Keratinocyte (primary cell): ENCODE results near the gene EIF3F. TPM values are rescaled to one million over a fixed set of nuclear protein-coding genes. Genes with fewer than 3 reads are reported as not detected.

Experiments
- DNase-seq: peaks from one replicate; pipeline ENCODE4 v3.0.0-alpha.2; 2011; ENCODE audit warnings: low read depth, missing footprints, low spot score
- FAIRE-seq: peaks from 2 replicates; lab custom pipeline; 2011; peaks lifted over from hg19 to GRCh38; lab: Jason Lieb, UNC
- H2AFZ ChIP-seq: 2 replicates; pipeline ENCODE4 v1.6.0; 2012; ENCODE audit warnings: low read length, control low read depth, inconsistent platforms; ENCODE audit not compliant: control insufficient read depth
- H3K27ac ChIP-seq: 2 replicates; pipeline ENCODE4 v1.5.1; 2011; ENCODE audit warnings: low read length; ENCODE audit not compliant: control insufficient read depth, insufficient read depth
- H3K27me3 ChIP-seq: 3 replicates; pipeline ENCODE4 v1.6.0; 2011; ENCODE audit warnings: low read length; ENCODE audit not compliant: control insufficient read depth, insufficient read depth; ENCODE audit errors: extremely low read depth
- H3K36me3 ChIP-seq, 2 experiments: 2 replicates in 1 of 2; 3 replicates in 1 of 2; pipeline ENCODE4 v1.5.1; 2011; ENCODE audit warnings: low read length in 2 of 2, mild to moderate bottlenecking in 1 of 2; ENCODE audit not compliant: control insufficient read depth in 2 of 2, insufficient read depth in 2 of 2; ENCODE audit errors: extremely low read depth in 1 of 2
- H3K4me1 ChIP-seq: 3 replicates; pipeline ENCODE4 v1.5.1; 2011; ENCODE audit warnings: low read length; ENCODE audit not compliant: control insufficient read depth, insufficient read depth; ENCODE audit errors: extremely low read depth
- H3K4me2 ChIP-seq: 3 replicates; pipeline ENCODE4 v1.6.0; 2011; ENCODE audit warnings: low read depth, low read length; ENCODE audit not compliant: control insufficient read depth, insufficient read depth; ENCODE audit errors: extremely low read depth
- H3K4me3 ChIP-seq, 3 experiments: fragments of 200-600 bp in 1 of 3; sonication (generic) in 1 of 3; 2 replicates in 2 of 3; 3 replicates in 1 of 3; pipeline ENCODE4 v1.5.1; 2011 to 2016; ENCODE audit warnings: low read length in 3 of 3, mild to moderate bottlenecking in 3 of 3, control low read depth in 2 of 3, inconsistent platforms in 1 of 3, low read depth in 1 of 3, mixed read lengths in 1 of 3, mixed run types in 1 of 3, moderate library complexity in 1 of 3; ENCODE audit not compliant: control insufficient read depth in 2 of 3, insufficient read depth in 2 of 3; ENCODE audit errors: extremely low read depth in 1 of 3
- H3K79me2 ChIP-seq: 2 replicates; pipeline ENCODE4 v1.6.0; 2012; ENCODE audit warnings: low read length; ENCODE audit not compliant: control insufficient read depth, insufficient read depth
- H3K9ac ChIP-seq: 3 replicates; pipeline ENCODE4 v1.6.0; 2011; ENCODE audit warnings: low read length; ENCODE audit not compliant: control insufficient read depth, insufficient read depth; ENCODE audit errors: extremely low read depth
- H3K9me1 ChIP-seq: 3 replicates; pipeline ENCODE4 v1.6.0; 2011; ENCODE audit warnings: low read length; ENCODE audit not compliant: control insufficient read depth, insufficient read depth; ENCODE audit errors: extremely low read depth
- H3K9me3 ChIP-seq: 2 replicates; pipeline ENCODE4 v1.5.1; 2012; ENCODE audit warnings: low read depth, low read length; ENCODE audit not compliant: control insufficient read depth
- H4K20me1 ChIP-seq: 3 replicates; pipeline ENCODE4 v1.6.0; 2011; ENCODE audit warnings: low read length; ENCODE audit not compliant: control insufficient read depth, insufficient read depth; ENCODE audit errors: extremely low read depth
- EZH2 ChIP-seq: IDR thresholded peaks from one replicate; pipeline ENCODE4 v1.6.1; 2012; ENCODE audit warnings: inconsistent platforms, mild to moderate bottlenecking, low read length, moderate library complexity
- dilution Hi-C: fragments of 300-500 bp; cut with MboI; formaldehyde crosslinking; loops from one replicate; pipeline ENCODE4 v1.7.0; 2020; ENCODE audit warnings: low sequenced_read_pairs; ENCODE audit not compliant: extremely low pct_ligation_motif_present
- polyA plus RNA-seq, 5 experiments: library from polyadenylated mRNA; depleted of rRNA in 3 of 5; stranded (reverse) in 3 of 5; stranded (forward) in 1 of 5; unstranded in 1 of 5; fragments of >200 nt; gene quantifications; 1 replicate in 1 of 5; 2 replicates in 3 of 5; 3 replicates in 1 of 5; pipeline versions ENCODE4 v1.2.1 to v1.2.3, GENCODE V29; 2011 to 2012; ENCODE audit warnings: missing spikeins in 2 of 5, low read depth in 1 of 5, low replicate concordance in 1 of 5
- TF ChIP-seq, protein P1 (sequence below), 3 experiments: IDR thresholded peaks in 1 of 3; conservative IDR thresholded peaks in 1 of 3; optimal IDR thresholded peaks in 1 of 3; 2 replicates in 2 of 3; 3 replicates in 1 of 3; pipeline versions ENCODE3 to v1.5.1; 2011; ENCODE audit warnings: low read length in 3 of 3, mild to moderate bottlenecking in 3 of 3, moderate library complexity in 2 of 3, control low read depth in 1 of 3, inconsistent platforms in 1 of 3; ENCODE audit not compliant: insufficient read depth in 2 of 3; ENCODE audit errors: extremely low read depth in 1 of 3

The EIF3F gene
- polyA plus RNA-seq, 1 donor (not counting 4 experiments of a cell fraction or from before 2014, with no cell fraction given): 158 TPM

DNA sequence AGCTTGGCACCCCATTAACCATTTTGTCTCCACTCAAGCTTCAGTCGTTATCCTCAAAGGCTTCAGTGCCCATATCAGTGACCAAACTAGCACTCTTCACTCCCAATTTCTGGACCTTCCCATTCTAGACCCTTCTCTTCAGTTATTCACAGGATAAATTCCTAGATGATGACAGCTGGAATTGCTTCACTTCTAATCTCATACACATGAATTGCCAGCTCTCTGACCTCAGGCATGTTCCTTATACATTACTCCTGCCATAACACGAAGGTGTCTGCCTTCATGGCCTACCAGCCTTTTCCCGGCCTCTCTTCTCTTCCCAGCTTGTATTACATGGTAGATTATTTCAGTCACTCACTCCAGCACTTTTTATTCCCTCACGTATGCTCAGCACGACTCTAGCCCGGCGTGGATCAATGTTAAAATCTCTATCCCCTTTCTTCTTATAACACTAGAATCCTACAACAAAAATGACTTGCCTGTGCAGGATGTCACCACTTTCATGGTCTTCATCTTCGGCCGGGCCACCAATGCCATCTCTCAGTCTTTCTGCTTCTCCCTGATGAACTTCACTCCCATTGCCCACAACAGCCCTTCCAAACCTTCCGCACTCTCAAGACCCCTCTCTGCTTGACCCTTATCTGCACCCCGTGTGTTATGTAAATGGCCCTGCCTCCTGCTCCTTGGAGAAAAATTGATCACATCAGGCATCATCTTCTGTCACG lies 36.9 kb downstream of the EIF3F start:
- Histone ChIP-seq H3K9me1 (no peaks in the 10 kb centered on the region), H4K20me1 (no peaks in the 10 kb centered on the region), H3K27me3 (peaks cover 17% of the 10 kb centered on the region), H2AFZ (no peak overlapping the region), H3K4me2 (no peak overlapping the region), H3K27ac (no peak overlapping the region), H3K4me1 (peaks cover 2% of the 10 kb centered on the region), H3K4me3 (no peak overlapping the region), H3K36me3 (no peaks in the 10 kb centered on the region), H3K9ac (no peak overlapping the region), H3K9me3 (no peaks in the 10 kb centered on the region), H3K79me2 (no peaks in the 10 kb centered on the region)
- TF ChIP-seq, protein P1, sequence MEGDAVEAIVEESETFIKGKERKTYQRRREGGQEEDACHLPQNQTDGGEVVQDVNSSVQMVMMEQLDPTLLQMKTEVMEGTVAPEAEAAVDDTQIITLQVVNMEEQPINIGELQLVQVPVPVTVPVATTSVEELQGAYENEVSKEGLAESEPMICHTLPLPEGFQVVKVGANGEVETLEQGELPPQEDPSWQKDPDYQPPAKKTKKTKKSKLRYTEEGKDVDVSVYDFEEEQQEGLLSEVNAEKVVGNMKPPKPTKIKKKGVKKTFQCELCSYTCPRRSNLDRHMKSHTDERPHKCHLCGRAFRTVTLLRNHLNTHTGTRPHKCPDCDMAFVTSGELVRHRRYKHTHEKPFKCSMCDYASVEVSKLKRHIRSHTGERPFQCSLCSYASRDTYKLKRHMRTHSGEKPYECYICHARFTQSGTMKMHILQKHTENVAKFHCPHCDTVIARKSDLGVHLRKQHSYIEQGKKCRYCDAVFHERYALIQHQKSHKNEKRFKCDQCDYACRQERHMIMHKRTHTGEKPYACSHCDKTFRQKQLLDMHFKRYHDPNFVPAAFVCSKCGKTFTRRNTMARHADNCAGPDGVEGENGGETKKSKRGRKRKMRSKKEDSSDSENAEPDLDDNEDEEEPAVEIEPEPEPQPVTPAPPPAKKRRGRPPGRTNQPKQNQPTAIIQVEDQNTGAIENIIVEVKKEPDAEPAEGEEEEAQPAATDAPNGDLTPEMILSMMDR (optimal IDR thresholded peaks at IDR 0.05 in 1 of 3, IDR thresholded peaks at IDR 0.05 in 1 of 3, conservative IDR thresholded peaks at IDR 0.05 in 1 of 3; ENCODE audit: extremely low read depth in 1 of 3, insufficient read depth in 2 of 3, low read length in 3 of 3): no peak
- TF ChIP-seq EZH2: no peak
- dilution Hi-C loops: no loop called here
- no peak for DNase-seq
- FAIRE-seq: no peak

DNA sequence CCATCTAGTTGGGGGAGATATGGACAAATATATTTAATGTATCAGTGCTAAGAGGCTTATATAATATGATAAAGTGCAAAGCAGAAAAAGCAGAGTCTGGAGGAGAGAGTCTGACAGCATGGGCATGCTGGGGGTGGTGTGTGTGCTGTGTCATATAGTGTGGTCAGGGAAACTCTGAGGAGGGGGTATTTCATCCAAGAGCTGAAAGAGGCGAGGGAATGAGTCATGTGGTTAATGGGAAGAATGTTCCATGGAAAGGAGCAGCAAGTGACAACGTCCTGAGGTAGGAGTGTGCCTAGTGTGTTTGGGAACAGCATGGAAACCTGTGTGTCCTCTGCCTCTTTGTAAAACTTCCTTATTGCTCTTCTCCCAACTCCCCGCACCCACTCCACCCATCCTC lies 38.0 kb downstream of the EIF3F start:
- no peaks in the 10 kb centered on the region for H3K4me1 ChIP-seq
- H3K4me2 ChIP-seq: no peak overlapping the region
- H4K20me1 ChIP-seq: no peaks in the 10 kb centered on the region
- H3K36me3 ChIP-seq: no peaks in the 10 kb centered on the region
- H3K9me3 ChIP-seq: no peaks in the 10 kb centered on the region
- H2AFZ ChIP-seq: no peak overlapping the region
- TF ChIP-seq, protein P1 (optimal IDR thresholded peaks at IDR 0.05 in 1 of 3, IDR thresholded peaks at IDR 0.05 in 1 of 3, conservative IDR thresholded peaks at IDR 0.05 in 1 of 3; ENCODE audit: extremely low read depth in 1 of 3, insufficient read depth in 2 of 3, low read length in 3 of 3): no peak
- no peak for TF ChIP-seq EZH2
- no peak overlapping the region for H3K4me3 ChIP-seq
- dilution Hi-C loops: no loop called here
- H3K27ac ChIP-seq: no peak overlapping the region
- no peaks in the 10 kb centered on the region for H3K79me2 ChIP-seq
- FAIRE-seq (no peak), DNase-seq (no peak)
- peaks cover 7% of the 10 kb centered on the region for H3K27me3 ChIP-seq
- no peaks in the 10 kb centered on the region for H3K9me1 ChIP-seq
- H3K9ac ChIP-seq: no peak overlapping the region
